IPS-18c (cell line): ENCODE measurements around the gene FN3K.
"Not testable (repeated sequence)": the region's sequence is repeated elsewhere in the genome, so short reads cannot be mapped to it uniquely, and the experiment has no call there.

Experiments used
- H3K4me3 ChIP-seq: 2 replicates; pipeline ENCODE4 v1.7.0; 2013; ENCODE audit warnings: low read depth, mild to moderate bottlenecking, low read length, moderate library complexity; ENCODE audit not compliant: insufficient read depth
- H3K9me3 ChIP-seq: one replicate; pipeline ENCODE4 v1.6.1; 2013; ENCODE audit warnings: mild to moderate bottlenecking, low read length, moderate library complexity; ENCODE audit not compliant: control insufficient read depth, insufficient read depth

The FN3K gene

DNA sequence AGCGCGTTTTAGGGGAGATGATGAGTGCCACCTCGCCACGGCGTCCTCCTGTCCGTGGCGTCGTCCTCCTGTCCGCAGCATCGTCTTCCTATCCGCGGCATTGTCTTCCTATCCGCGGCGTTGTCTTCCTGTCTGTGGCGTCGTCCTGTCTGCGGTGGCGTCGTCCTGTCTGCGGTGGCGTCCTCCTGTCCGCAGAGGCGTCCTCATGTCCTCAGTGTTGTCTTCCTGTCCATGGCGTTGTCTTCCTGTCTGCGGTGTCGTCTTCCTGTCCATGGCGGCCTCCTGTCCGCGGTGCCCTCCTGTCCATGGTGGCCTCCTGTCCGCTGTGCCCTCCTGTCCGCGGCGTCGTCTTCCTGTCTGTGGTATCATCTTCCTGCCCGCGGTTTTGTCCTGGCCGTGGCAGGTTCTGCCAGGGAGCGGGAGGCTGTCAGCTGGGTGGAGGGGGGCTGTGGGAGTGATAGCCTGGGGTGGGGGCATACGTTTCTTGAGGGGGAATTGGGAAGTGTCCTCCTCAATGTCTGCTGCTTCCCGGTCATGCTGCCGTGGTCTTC lies 47.3 kb downstream of the FN3K start:
- H3K9me3 ChIP-seq: peaks cover 2% of the 10 kb centered on the region
- H3K4me3 ChIP-seq: no peak overlapping the region

DNA sequence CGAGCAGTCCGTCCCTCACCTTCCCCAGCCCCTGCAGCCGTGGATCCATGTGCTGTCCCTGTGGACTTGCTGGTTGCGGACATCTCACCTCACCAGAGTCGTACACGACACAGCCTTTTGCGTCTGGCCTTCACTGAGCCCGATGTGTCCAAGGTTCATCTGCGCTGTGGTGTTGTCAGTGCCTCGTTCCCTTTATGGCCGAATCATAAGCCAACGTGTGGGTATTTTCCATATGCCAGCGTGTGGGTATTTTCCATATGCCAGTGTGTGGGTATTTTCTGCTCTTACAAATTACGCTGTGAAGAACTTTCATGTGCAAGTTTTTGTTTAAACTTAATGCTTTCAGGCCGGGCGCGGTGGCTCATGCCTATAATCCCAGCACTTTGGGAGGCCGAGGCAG lies 48.1 kb downstream of the FN3K start:
- Histone ChIP-seq H3K9me3 (peaks cover 2% of the 10 kb centered on the region), H3K4me3 (no peak overlapping the region)

DNA sequence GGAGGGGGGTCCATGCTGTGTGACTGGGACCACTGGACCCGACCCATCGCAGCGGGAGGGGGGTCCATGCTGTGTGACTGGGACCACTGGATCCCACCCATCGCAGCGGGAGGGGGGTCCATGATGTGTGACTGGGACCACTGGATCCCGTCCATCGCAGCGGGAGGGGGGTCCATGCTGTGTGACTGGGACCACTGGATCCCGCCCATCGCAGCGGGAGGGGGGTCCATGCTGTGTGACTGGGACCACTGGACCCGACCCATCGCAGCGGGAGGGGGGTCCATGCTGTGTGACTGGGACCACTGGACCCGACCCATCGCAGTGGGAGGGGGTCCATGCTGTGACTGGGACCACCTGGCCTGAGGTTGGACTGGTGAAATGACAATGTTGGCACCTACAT lies 50.2 kb downstream of the FN3K start:
- not testable (repeated sequence) for H3K4me3 ChIP-seq, H3K9me3 ChIP-seq

DNA sequence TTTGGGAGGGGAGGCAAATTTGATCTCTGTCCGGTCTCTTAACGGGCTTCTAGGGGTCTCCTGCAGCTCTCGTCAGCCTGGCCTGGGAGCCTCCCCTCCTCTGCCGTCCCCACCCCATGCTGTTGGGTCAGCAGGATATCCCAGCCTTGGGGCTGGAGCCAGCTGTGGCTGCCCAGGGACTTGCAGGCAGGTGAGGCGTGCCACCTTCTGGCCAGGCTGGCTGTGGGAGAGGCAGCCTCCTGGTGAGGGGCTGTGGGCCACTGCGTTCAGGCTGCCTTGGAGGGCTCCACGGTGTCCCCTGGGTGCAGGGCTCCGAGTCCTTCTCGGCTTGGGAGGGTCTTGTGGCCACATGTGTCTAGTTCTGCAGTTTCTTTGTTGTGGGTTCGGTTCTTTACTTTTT lies 51.0 kb downstream of the FN3K start:
- H3K4me3 ChIP-seq: no peak overlapping the region
- peaks cover 2% of the 10 kb centered on the region for H3K9me3 ChIP-seq

DNA sequence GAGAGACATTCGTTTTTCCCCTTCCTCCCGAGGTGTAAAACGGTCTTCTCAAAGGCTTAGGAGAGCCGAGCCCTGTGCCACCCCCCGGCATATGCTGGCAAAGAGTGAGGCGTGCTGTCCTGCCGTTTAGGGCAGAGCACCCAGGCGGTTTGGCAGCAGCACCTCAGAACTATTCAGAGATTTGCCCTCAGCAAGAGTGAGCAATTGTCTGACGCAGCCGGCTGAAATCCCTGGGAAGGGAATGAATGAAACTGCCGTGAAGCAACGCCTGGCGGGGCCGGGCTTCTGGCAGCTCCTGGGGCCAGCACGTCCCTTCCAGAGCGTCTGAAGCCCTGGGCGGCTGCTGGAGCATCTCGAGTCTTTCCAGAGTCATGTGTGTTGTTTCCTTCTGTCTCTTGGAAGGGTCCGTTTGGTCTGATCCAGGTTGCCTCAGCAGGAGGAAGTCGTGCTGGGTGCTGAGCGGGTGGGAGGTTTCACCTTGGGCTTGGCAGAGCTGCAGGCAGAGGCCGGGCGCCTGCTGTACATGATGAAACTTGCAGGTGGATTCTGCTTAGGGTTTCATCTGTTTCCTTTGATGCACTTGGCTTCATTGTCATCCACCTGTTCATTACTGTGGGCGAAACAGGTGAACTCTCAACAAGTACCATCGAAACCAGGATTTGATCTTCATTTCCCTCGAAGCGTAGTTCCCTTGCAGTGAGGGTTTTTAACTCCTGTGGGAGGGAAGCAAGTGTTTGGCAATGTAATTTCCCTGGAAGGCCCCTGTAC lies 51.9 kb downstream of the FN3K start:
- Histone ChIP-seq H3K4me3 (no peak overlapping the region), H3K9me3 (peaks cover 2% of the 10 kb centered on the region)

DNA sequence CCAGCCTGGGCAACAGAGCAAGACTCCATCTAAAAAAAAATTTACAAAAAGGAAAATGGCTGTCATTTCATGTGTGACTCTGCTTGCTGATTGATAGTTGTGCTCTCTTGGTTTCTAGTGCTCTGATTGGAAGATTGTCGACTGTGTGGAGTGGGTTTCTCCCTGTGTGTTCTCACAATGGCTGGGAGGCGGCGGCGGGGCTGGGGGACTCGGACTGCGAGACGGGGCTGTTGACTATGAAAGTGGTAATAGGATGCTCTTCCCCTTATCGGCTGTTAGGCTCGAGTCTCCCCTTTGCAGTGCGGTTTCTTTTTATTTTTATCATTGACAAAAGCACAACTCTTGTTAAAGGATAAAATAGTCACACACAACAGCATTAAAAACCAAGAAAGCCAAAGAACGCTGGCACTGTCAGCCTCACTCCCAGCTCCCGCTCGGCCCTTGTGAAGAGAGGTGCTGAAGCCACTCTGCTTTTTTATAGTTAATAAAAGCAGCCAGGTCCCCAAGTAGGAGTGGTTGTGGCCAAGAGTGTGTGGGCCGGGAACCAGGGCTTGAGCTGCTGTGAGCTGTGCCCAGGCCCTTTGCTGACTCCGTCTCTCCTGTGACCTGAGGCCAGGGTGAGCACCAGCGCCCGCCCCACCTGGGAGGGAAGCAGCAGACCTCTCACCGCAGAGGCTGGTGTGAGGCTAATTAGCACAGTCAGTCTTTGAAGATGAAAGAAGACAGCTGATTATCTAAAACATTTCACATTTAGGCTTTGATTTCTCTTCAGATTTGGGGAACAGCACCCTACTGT lies 53.0 kb downstream of the FN3K start:
- Histone ChIP-seq H3K9me3 (peaks cover 2% of the 10 kb centered on the region), H3K4me3 (no peak overlapping the region)

DNA sequence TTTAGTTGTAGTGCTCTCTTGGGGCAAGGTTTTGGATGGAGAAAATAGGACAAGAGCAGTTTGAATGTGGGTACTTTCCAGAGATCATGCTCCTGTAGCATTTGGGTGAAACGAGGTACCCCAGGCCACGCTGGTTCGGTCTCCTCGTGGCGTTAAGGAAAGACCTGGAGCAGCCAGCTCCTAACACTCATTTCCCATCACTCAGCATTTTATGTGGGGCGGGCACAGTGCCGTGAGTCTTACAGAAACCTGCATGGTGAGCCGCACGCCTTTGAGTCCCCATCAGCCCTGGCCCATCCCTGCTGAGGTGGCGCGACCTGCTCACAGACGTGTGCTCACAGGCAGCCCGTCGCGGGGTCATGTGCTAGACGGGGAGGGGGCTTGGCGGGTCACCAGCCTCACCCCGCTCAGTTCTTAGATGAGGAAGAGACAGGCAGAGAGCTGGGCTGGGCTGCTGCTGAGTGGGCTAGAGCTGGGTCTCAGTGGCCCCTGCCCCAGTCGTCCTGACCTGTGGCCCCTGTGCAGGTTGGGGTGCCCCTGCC lies 53.7 kb downstream of the FN3K start:
- Histone ChIP-seq H3K9me3 (peaks cover 2% of the 10 kb centered on the region), H3K4me3 (no peak overlapping the region)

DNA sequence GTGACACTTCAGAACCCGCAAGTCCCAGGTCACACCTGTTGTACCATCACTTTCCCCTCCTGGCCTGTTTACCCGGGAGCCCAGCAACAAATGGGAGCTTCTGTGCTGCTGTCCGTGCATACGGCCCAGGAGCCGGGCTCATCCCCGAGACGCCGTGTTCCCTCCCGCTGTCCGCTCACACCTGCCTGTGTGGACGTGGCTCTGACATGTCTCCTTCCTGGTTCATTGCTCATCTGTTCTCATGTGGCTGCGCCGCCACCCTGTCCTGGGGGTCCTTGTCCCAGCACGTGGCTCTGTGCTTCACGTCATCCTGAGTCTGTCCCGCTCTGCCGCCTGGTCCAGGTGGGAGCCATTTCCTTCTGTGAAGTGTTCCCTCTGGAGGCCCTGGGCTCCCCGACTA lies 54.4 kb downstream of the FN3K start:
- Histone ChIP-seq H3K4me3 (no peak overlapping the region), H3K9me3 (peaks cover 2% of the 10 kb centered on the region)

DNA sequence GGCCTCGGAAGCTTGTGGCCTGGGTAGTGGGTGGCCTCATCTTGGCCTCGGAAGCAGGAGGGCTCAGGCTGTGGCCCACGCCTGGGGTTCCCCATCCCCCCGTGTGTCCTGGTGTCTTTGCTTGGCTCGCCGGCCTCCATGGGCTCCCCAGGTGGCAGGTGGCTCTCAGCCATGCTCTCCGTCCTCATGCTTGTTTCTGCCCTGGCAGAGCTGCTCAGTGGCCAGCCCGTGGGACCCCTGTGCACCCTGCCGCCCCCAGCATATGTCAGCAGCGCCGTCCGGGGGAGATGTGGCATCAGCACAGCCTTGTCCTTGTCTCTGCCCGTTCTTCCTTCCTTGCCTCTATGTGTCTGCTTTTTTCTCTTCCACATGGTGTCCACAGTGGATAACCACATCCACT lies 55.0 kb downstream of the FN3K start:
- Histone ChIP-seq H3K9me3 (peaks cover 2% of the 10 kb centered on the region), H3K4me3 (no peak overlapping the region)

DNA sequence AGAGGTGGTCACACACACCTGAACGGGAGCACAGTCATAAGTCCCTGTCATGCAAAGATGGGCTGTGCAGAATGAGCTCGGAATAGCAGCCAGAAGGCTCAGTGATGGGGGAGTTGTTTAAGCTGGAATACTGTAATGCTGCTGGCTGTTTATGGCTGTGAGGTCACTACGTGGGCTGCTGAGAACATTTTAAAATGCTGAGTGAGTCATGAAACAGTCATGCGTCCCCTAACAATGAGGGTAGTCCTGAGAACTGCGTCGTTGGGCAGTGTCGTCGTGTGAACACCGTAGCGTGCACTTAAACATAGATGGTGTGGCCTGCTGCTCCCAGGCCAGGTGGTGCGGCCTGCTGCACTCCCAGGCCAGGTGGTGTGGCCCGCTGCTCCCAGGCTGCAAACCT lies 56.1 kb downstream of the FN3K start:
- Histone ChIP-seq H3K4me3 (no peak overlapping the region), H3K9me3 (peaks cover under 1% of the 10 kb centered on the region)

DNA sequence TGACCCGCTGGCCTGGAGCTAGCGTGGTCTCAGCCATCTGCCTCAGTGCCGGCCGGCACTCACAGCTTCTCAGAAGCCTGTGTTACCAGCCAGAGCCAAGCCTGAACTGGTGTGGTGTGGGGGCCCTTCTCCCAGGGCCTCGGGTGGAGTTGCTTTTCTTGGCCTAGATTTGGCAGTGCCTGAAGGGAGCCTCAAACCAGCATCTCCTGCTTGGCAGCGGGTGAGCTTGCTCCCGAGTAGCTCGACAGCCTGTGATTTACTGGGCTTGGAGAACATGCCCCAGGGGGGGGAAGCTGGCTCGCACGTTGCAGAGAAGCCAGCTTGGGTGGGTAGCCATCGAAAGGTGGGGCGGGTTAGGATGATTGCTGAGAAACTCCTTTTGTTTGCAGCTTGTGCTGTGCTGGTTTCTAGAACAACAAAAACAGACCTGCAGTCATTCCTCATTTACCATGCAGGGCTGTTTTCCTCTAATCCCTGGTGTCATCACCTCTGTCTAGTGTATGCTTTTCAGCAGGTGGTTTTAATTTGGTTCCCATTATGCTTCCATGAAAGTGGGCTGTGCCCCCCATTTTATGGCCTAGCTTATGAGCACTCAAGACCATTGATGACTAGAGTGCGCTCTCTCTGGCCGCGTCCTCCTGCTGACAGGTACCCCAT lies 58.7 kb downstream of the FN3K start:
- Histone ChIP-seq H3K4me3 (no peak overlapping the region), H3K9me3 (no peaks in the 10 kb centered on the region)

DNA sequence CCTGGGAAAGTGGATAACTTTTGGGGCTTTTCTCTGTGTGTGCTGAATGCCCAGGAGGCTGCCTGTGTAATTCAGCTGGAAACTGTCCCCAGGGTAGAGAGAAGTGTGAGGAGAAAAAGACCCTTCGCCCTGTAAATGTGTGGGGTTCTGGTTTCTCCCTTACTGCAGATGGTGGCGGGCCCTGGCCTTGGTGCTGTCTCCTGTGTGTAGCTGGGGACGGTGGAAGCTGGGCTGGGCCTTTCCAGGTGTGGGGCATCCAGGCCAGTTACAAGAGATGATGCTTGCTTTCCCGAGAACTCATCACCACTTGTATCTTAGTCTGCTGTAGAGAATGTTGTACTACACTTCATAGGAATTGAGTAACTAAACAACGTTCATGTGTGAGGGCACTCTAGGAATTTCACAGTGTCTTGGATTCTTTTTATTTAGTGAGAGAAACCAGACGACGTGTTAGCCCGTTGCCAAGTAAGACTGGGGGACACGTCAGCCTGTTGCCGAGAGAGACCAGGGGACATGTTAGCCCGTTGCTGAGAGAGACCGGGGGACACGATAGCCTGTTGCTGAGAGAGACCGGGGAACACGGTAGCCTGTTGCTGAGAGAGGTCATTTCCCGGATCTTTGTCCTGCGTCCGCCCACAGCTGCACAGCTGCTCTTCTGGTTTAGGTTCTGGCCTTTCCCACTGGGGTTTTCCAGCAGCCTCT lies 59.5 kb downstream of the FN3K start:
- no peak overlapping the region for H3K4me3 ChIP-seq
- no peaks in the 10 kb centered on the region for H3K9me3 ChIP-seq

DNA sequence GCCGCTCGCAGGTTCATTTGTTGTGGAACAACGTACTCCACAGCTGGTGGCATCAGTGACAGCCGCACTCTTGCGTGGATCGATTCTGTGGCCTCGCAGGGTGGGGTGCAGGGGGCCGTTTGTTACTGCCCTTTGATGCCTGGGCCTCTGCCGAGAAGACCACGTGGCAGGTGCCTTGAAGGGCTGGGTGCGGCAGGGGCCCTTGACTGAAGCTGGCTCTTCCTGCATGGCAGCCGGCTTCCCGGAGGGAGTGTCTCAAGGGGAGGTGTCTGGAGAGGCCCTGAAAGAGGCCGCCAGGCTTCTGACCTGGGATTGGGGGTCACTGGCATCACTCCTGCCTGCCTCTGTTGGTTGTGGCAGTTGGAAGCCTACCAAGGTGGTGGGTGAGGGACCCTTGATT lies 60.2 kb downstream of the FN3K start:
- H3K4me3 ChIP-seq: no peak overlapping the region
- H3K9me3 ChIP-seq: peaks cover 2% of the 10 kb centered on the region

DNA sequence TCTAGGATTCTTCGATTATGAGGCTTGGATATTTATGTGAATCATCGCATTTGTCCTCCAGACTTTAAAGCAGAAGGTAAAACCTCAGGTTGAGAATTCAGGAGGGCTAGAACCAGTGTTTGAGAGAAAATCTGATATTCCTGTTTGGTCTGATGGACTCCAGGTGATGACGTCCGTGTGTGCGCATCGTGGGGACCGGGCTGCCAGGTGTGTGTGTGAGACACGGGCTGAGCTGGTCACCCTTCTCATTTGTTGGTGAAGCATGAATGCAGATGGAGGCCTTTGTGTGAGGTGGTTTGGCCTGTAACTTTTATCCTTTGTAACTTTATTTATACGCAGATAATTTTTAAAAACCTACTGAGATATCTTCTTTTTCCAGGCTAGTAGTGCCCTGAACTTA lies 61.6 kb downstream of the FN3K start:
- Histone ChIP-seq H3K4me3 (no peak overlapping the region), H3K9me3 (peaks cover 2% of the 10 kb centered on the region)

DNA sequence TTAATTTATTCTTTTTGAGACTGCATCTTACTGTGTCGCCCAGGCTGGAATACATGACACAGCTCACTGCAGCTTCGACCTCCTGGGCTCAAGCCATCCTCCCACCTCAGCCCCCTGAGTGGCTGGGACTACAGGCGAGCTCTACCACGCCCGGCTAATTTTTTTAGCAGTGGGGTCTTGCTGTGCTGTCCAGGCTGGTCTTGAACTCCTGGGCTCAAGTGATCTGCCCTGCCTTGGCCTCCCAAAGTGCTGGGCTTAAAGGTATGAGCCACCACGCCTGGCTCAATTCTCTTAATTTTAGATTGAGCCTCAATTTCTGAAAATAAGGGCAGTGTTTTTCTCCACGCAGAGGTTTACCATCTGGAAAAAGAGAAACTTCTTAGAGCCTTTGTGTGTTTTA lies 63.3 kb downstream of the FN3K start:
- no peak overlapping the region for H3K4me3 ChIP-seq

DNA sequence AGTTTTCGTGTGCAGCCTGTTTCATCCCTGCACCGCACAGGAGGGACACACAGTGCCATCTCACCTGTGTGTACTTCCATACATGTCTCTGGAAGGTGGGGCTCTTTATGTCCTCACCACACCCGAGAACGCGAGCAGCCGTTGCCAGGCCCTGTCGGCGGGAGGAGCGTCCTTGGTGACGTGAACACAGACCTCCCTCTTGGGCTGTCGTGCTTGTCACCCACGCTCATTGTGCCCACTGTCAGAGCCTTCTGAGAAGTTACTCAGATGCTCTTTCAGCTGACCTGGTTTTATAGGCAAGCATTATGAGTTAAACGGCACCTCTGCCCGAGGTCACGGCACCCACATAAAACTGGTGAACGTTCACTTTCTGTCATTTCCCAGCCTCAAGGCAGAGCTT lies 64.2 kb downstream of the FN3K start:
- no peak overlapping the region for H3K4me3 ChIP-seq
- peaks cover 2% of the 10 kb centered on the region for H3K9me3 ChIP-seq

More for the DNA sequence above, 63.3 kb downstream of the FN3K start:
- peaks cover 2% of the 10 kb centered on the region for H3K9me3 ChIP-seq
